AG09309 (cell line): Measurements from ENCODE around the gene KCMF1.

Source experiments
- DNase-seq: peaks from one replicate; pipeline ENCODE4 v3.0.0-alpha.2; 2010; ENCODE audit warnings: low read depth
- H3K4me3 ChIP-seq: 2 replicates; pipeline ENCODE4 v1.5.1; 2011; ENCODE audit warnings: mild to moderate bottlenecking, low read depth, low read length, moderate library complexity; ENCODE audit not compliant: control insufficient read depth
- TF ChIP-seq, protein P1 (sequence below): IDR thresholded peaks from 2 replicates; pipeline ENCODE4 v1.5.1; 2011; ENCODE audit warnings: mild to moderate bottlenecking, low read depth, low read length, inconsistent platforms; ENCODE audit not compliant: insufficient read depth, control insufficient read depth; ENCODE audit errors: missing control alignments

The KCMF1 gene

GRCh38 chr2:84966731-84967130, 4.2 kb upstream of the KCMF1 start:
- H3K4me3 ChIP-seq, result no peak overlapping the region
- TF ChIP-seq, protein P1, sequence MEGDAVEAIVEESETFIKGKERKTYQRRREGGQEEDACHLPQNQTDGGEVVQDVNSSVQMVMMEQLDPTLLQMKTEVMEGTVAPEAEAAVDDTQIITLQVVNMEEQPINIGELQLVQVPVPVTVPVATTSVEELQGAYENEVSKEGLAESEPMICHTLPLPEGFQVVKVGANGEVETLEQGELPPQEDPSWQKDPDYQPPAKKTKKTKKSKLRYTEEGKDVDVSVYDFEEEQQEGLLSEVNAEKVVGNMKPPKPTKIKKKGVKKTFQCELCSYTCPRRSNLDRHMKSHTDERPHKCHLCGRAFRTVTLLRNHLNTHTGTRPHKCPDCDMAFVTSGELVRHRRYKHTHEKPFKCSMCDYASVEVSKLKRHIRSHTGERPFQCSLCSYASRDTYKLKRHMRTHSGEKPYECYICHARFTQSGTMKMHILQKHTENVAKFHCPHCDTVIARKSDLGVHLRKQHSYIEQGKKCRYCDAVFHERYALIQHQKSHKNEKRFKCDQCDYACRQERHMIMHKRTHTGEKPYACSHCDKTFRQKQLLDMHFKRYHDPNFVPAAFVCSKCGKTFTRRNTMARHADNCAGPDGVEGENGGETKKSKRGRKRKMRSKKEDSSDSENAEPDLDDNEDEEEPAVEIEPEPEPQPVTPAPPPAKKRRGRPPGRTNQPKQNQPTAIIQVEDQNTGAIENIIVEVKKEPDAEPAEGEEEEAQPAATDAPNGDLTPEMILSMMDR, result no peak
- no peak for DNase-seq

GRCh38 chr2:84969511-84970209, 1.3 kb upstream of the KCMF1 start:
- H3K4me3 ChIP-seq, result peak overlapping the region; percentile 96
- TF ChIP-seq, protein P1, result no peak
- no peak for DNase-seq

- DNase-seq, result no peak
- H3K4me3 ChIP-seq, result peak overlapping the region; percentile 96
- TF ChIP-seq, protein P1, result no peak
Measured at GRCh38 chr2:84970210-84970867, 622 bp upstream of the KCMF1 start.

DNA sequence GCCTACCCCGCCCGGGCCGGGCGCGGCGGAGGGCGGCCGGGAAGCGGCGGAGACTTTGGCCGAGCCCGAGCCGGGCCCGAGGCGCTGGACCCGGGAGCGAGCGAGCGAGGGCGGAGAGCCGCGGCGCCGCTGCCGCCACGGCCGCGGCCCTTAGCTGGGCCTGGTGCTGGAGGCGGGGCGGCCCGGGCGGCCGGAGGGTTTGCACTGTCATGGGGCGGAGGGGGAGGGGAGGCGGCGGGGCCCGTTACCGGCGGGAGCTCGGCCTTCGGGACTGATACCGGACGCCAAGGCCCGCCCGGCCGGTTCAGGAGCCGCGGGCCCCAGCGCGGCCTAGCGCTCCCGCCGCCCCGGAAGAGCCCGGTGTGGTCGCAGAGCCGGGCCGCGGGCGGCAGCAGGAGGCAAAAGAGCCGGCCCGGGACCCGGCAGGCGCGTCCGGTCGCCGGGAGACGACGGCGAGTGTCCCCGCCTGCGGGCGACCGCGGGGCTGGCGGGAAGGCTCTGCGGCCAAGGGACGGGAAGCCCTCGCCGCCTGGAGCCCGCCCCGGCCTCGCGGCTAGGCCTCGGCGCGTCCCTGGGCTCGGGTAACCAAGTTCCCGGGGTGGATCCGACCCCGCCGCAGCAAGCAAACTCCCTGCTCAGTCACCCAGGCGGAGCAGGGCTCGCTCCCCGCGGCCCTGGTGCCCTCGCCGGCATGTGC, 697 bp downstream of the KCMF1 start:
- TF ChIP-seq, protein P1, result no peak
- DNase-seq, result no peak
- peak overlapping the region; percentile 96 for H3K4me3 ChIP-seq

DNA sequence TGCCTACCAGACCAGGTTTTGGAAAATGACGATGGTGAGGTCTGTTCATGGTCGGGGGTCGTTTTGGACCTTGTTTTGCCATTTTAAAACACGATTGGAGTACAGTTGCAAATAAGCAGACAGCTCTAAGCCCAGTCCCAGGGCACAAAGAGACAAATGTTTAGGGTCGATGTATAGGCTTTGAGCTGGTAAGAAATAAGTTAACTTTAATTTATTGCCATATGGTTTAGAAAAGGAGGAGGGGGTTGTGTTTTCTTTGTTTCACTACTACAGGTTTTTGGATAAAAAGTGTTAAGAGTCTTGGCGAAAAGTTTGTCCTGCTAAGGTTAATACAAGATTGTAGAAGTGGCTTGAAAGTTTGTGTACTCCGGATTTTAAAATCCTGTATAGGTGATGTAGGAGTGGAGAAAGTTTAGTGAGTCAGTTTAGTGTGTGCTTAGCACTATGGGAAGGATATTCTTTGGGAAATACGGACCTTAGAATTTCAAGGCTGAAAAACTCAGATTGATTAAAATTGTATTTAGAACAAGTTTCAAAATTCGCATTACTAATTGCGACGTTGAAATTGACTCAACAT, 1.3 kb downstream of the KCMF1 start:
- DNase-seq, result no peak
- H3K4me3 ChIP-seq, result peak overlapping the region; percentile 96
- TF ChIP-seq, protein P1, result no peak

DNA sequence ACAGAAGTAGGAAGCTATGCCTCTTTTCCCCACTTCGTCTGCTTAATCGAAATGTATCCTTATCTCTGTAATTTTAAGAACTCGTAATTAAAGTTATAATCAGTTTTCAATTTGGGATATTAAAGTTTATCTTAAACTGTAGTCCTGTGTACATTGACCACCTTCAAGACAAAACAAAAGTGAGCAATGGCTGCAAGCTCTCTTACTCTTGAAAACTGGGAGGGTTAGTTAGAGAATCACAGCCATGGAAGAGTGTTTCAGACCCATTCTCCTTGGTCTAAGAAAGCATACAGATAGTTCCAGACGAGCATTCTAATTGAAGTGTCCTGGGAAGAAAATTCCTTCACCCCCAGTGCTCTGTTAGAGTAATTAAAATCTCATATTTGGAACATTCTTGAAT, 2.0 kb downstream of the KCMF1 start:
- DNase-seq, result no peak
- H3K4me3 ChIP-seq, result peak overlapping the region; percentile 96
- TF ChIP-seq, protein P1, result no peak
